DND-41 (cell line): ENCODE measurements around the gene PRKCB.

Source experiments
- ATAC-seq: fragments of 200-7000 bp; cut with Tn5 transposase; 3 replicates; pipeline ENCODE4 v1.9.1; 2021; ENCODE audit warnings: low read depth; ENCODE audit not compliant: insufficient read depth
- DNase-seq: peaks from one replicate; pipeline ENCODE4 v3.0.0-alpha.2; 2020
- H2AFZ ChIP-seq: 2 replicates; pipeline ENCODE4 v1.6.0; 2012; ENCODE audit warnings: low read depth, low read length
- H3K27ac ChIP-seq: 2 replicates; pipeline ENCODE4 v1.5.1; 2012; ENCODE audit warnings: low read length, inconsistent platforms
- H3K27me3 ChIP-seq: fragments of 200-600 bp; sonication (generic); 2 replicates; pipeline ENCODE4 v1.6.0; 2012; ENCODE audit warnings: low read length, mild to moderate bottlenecking, inconsistent platforms; ENCODE audit not compliant: insufficient read depth, poor library complexity
- H3K36me3 ChIP-seq: 2 replicates; pipeline ENCODE4 v1.5.1; 2012; ENCODE audit warnings: low read length, inconsistent platforms; ENCODE audit not compliant: insufficient read depth
- H3K4me1 ChIP-seq: 2 replicates; pipeline ENCODE4 v1.5.1; 2012; ENCODE audit warnings: mild to moderate bottlenecking, low read length; ENCODE audit not compliant: insufficient read depth
- H3K4me2 ChIP-seq: 2 replicates; pipeline ENCODE4 v1.6.0; 2012; ENCODE audit warnings: mild to moderate bottlenecking, moderate library complexity, low read length, inconsistent platforms; ENCODE audit not compliant: insufficient read depth
- H3K4me3 ChIP-seq, 2 experiments: fragments of 200-600 bp in 1 of 2; shearing (Covaris generic) in 1 of 2; 2 replicates each; pipeline ENCODE4 v1.5.1; 2012 to 2016; ENCODE audit warnings: inconsistent platforms in 2 of 2, low read length in 2 of 2, mild to moderate bottlenecking in 2 of 2, low read depth in 1 of 2, moderate library complexity in 1 of 2
- H3K79me2 ChIP-seq: 2 replicates; pipeline ENCODE4 v1.6.0; 2012; ENCODE audit warnings: low read length, inconsistent platforms; ENCODE audit not compliant: insufficient read depth
- H3K9ac ChIP-seq: 2 replicates; pipeline ENCODE4 v1.6.0; 2012; ENCODE audit warnings: low read depth, mild to moderate bottlenecking, inconsistent platforms, low read length, moderate library complexity
- H3K9me3 ChIP-seq: 2 replicates; pipeline ENCODE4 v1.5.1; 2012; ENCODE audit warnings: low read length, moderate library complexity, mild to moderate bottlenecking, inconsistent platforms; ENCODE audit not compliant: insufficient read depth, severe bottlenecking
- H4K20me1 ChIP-seq: 2 replicates; pipeline ENCODE4 v1.6.0; 2012; ENCODE audit warnings: low read length; ENCODE audit not compliant: insufficient read depth
- CTCF ChIP-seq: IDR thresholded peaks from 2 replicates; pipeline ENCODE4 v1.5.1; 2012; ENCODE audit warnings: borderline replicate concordance, low read length, moderate library complexity, mild to moderate bottlenecking; ENCODE audit not compliant: poor library complexity, severe bottlenecking; ENCODE audit errors: extremely low read depth
- EZH2 ChIP-seq: IDR thresholded peaks from 3 replicates; pipeline ENCODE4 v1.6.1; 2012; ENCODE audit warnings: borderline replicate concordance, low read depth, mild to moderate bottlenecking, moderate library complexity, low read length, inconsistent platforms; ENCODE audit not compliant: severe bottlenecking

PRKCB gene

GRCh38 chr16:23830276-23830675 lies 5.5 kb upstream of the PRKCB start:
- H3K9me3 ChIP-seq: peaks cover 13% of the 10 kb centered on the region
- no peaks in the 10 kb centered on the region for H3K36me3 ChIP-seq
- TF ChIP-seq CTCF (no peak), EZH2 (no peak)
- no peak for DNase-seq
- H3K4me1 ChIP-seq: peaks cover 33% of the 10 kb centered on the region
- no peaks in the 10 kb centered on the region for H4K20me1 ChIP-seq
- no peak overlapping the region for H2AFZ ChIP-seq
- no peaks in the 10 kb centered on the region for H3K79me2 ChIP-seq
- no peak overlapping the region for H3K9ac ChIP-seq
- no peak overlapping the region for H3K4me3 ChIP-seq
- H3K4me2 ChIP-seq: no peak overlapping the region
- no peak overlapping the region for H3K27ac ChIP-seq
- ATAC-seq: no peak
- no peaks in the 10 kb centered on the region for H3K27me3 ChIP-seq

DNA sequence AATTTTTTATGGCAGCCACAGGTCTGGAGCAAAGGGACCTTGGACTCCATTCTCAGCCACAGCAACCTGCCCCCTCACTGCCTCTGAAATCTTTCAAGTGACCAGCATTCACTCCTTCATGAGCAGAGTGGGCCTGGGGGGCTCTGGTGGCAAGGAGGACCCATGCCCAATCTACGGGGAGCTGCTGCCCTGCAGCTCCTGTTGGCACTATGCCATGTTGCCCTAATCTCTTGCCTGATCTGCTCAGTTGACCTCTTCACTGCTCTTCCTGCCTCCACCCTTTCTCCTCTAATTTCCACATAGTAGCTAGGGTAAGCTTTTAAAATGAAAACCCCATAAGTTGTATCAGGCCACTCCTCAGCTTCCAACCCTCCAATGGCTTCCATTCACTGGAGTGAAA lies 2.9 kb upstream of the PRKCB start:
- 0 out of 2 replicates have a peak, but pooled peaks cover 5% of the 10 kb centered on the region for H4K20me1 ChIP-seq
- H3K9ac ChIP-seq: no peak overlapping the region
- peaks cover 18% of the 10 kb centered on the region for H3K79me2 ChIP-seq
- no peak overlapping the region for H3K4me3 ChIP-seq
- H2AFZ ChIP-seq: no peak overlapping the region
- TF ChIP-seq EZH2: no peak
- no peak for TF ChIP-seq CTCF
- no peaks in the 10 kb centered on the region for H3K36me3 ChIP-seq
- H3K27ac ChIP-seq: no peak overlapping the region
- H3K9me3 ChIP-seq: peaks cover 13% of the 10 kb centered on the region
- no peak overlapping the region for H3K4me2 ChIP-seq
- H3K4me1 ChIP-seq: peaks cover 33% of the 10 kb centered on the region
- no peaks in the 10 kb centered on the region for H3K27me3 ChIP-seq
- no peak for DNase-seq
- ATAC-seq: no peak

GRCh38 chr16:23833504-23833903 lies 2.3 kb upstream of the PRKCB start:
- DNase-seq (no peak), ATAC-seq (no peak)
- H3K9me3 ChIP-seq: peaks cover 13% of the 10 kb centered on the region
- 0 out of 2 replicates have a peak, but pooled peaks cover 1% of the 10 kb centered on the region for H3K36me3 ChIP-seq
- no peak overlapping the region for H3K9ac ChIP-seq
- no peak overlapping the region for H3K4me3 ChIP-seq
- no peak overlapping the region for H3K4me2 ChIP-seq
- H2AFZ ChIP-seq: no peak overlapping the region
- peaks cover 24% of the 10 kb centered on the region for H3K79me2 ChIP-seq
- H3K4me1 ChIP-seq: peaks cover 39% of the 10 kb centered on the region
- H3K27ac ChIP-seq: no peak overlapping the region
- H3K27me3 ChIP-seq: no peaks in the 10 kb centered on the region
- TF ChIP-seq CTCF (no peak), EZH2 (no peak)
- peaks cover 6% of the 10 kb centered on the region; the same call in 1 of the 2 replicates for H4K20me1 ChIP-seq
